Measurements from ENCODE around the gene MAN1A1. TPM values are rescaled to one million over a fixed set of nuclear protein-coding genes. Genes with fewer than 3 reads are reported as not detected.

Gene MAN1A1
- total RNA-seq, 1 donor from 2014 or later = 23.4 TPM

DNA sequence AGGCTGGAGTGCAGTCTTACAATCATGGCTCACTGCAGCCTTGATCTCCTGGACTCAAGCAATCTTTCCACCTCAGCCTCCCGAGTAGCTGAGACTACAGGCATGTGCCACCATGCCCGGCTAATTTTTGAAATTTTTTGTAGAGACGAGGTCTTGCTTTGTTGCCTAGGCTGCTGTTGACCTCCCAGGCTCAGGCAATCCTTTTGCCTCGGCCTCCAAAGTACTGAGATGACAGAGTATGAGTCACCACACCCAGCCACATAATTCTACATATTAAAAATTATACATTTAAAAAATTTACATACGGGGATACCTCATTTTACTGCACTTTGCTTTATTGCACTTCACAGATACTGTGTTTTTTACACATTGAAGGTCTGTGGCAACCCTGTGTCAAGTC is 115.1 kb downstream of the MAN1A1 start:
- DNase-seq (ENCODE audit: low read depth) = no peak
- TF ChIP-seq, protein P1, sequence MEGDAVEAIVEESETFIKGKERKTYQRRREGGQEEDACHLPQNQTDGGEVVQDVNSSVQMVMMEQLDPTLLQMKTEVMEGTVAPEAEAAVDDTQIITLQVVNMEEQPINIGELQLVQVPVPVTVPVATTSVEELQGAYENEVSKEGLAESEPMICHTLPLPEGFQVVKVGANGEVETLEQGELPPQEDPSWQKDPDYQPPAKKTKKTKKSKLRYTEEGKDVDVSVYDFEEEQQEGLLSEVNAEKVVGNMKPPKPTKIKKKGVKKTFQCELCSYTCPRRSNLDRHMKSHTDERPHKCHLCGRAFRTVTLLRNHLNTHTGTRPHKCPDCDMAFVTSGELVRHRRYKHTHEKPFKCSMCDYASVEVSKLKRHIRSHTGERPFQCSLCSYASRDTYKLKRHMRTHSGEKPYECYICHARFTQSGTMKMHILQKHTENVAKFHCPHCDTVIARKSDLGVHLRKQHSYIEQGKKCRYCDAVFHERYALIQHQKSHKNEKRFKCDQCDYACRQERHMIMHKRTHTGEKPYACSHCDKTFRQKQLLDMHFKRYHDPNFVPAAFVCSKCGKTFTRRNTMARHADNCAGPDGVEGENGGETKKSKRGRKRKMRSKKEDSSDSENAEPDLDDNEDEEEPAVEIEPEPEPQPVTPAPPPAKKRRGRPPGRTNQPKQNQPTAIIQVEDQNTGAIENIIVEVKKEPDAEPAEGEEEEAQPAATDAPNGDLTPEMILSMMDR (conservative IDR thresholded peaks at IDR 0.05; ENCODE audit: low read depth, low read length) = no peak

DNA sequence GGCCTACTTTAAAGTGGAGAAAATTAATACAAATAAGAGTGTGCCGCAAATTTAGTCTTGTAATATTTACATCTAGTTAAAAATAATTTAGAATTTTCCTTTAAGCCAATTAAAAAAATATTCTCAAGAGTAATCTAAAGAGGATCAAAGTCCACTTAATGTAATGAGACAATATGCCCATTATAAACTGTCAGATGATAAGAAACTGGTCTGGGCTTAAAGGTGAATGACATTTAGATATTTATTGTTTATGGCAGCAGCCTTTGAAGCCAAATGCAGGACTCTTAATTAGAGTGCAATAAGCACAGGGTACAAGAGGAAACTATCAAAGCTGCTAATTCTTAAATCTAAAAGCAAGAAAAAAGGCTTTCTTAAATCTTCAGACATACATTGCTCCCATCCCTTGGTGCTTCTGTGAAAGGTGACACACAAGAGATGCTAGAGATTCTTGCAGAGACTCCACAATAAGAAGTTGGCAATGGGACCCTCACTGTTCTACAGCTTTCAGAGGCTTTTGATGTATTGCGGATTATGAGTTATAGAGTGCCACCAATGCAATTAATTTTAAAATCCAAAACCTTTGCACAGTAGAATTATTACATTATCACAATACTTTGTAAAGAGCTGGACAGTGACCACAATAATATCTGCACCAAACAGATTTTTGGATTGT is 116.1 kb downstream of the MAN1A1 start:
- no peak for DNase-seq (ENCODE audit: low read depth)
- TF ChIP-seq, protein P1 (conservative IDR thresholded peaks at IDR 0.05; ENCODE audit: low read depth, low read length) = no peak
- H3K4me3 ChIP-seq (ENCODE audit: low read depth, low read length) = no peak overlapping the region

More for the DNA sequence above, 115.1 kb downstream of the MAN1A1 start:
- H3K4me3 ChIP-seq (ENCODE audit: low read depth, low read length) = no peak overlapping the region

DNA sequence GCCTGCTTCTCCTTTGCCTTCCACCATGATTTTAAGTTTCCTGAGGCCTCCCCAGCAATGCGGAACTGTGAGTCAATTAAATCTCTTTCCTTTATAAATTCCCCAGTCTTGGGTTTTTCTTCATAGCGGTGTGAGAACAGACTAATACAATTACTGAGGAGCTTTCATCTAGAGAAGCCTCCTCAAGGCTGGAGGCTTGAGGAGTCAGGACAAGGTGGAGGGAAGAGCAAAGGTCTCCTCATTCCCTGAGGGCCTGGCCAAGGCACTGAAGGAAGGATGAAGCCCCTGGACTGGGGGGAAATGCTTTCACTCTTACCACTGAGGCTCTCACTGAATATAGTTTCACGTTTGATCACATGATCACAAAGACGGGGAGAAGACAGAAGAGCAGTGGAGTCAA is 118.2 kb downstream of the MAN1A1 start:
- H3K4me3 ChIP-seq (ENCODE audit: low read depth, low read length) = no peak overlapping the region
- TF ChIP-seq, protein P1 (conservative IDR thresholded peaks at IDR 0.05; ENCODE audit: low read depth, low read length) = no peak
- no peak for DNase-seq (ENCODE audit: low read depth)

DNA sequence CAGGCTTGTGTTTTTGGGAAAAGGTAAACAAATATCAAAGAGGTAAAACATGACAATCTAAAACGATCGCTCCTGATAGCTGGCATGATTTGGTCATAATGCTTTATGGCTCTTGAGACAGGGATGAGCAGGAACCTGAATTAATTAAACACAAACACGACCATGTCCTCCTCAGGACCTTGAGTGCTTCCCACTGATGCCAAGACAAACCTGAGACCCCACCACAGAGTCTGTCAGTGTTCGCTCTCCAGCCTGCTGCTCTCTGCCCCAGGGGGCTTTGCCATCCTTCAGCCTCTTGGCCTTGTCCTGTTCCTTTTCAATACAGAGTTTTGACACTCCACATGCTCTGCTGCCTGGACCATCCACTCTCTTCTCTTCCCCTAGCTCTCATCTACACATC is 119.4 kb downstream of the MAN1A1 start:
- DNase-seq (ENCODE audit: low read depth) = no peak
- TF ChIP-seq, protein P1 (conservative IDR thresholded peaks at IDR 0.05; ENCODE audit: low read depth, low read length) = no peak
- H3K4me3 ChIP-seq (ENCODE audit: low read depth, low read length) = no peak overlapping the region

DNA sequence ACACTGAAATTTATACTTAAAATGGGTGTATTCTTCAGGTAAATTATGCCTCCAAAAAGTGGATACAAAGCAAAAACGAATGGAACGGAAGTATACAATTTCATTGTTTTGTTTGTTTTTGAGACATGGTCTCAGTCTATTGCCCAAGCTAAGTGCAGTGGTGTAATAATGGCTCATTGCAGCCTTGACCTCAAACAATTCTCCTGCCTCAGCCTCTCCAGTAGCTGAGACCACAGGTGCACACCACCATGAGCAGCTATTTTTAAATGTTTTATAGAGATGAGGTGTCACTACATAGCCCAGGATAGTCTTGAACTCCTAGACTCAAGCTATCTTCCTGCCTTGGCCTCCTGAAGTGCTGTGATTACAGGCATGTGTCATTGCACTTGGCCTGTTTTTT is 122.2 kb downstream of the MAN1A1 start:
- DNase-seq (ENCODE audit: low read depth) = no peak
- no peak overlapping the region for H3K4me3 ChIP-seq (ENCODE audit: low read depth, low read length)
- TF ChIP-seq, protein P1 (conservative IDR thresholded peaks at IDR 0.05; ENCODE audit: low read depth, low read length) = no peak

DNA sequence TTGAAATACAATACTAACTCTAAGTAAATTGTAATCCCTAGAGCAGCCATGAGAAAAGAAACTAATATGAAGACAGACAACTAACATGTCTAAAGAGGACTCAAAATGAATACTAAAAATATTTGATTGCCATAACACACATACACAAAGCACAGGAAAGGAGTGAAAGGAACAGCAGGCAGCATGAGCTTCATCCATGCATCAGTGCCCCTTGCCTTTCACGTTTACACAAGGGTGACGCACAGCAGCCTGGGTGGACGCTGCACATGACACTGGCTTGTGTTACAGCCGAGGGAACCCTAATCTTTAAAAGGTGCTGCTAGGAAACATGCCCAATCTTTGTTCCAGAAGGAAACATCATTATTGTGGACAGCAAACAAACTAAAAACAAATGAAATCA is 123.5 kb downstream of the MAN1A1 start:
- TF ChIP-seq, protein P1 (conservative IDR thresholded peaks at IDR 0.05; ENCODE audit: low read depth, low read length) = no peak
- H3K4me3 ChIP-seq (ENCODE audit: low read depth, low read length) = no peak overlapping the region
- peak; percentile 18 for DNase-seq (ENCODE audit: low read depth)

DNA sequence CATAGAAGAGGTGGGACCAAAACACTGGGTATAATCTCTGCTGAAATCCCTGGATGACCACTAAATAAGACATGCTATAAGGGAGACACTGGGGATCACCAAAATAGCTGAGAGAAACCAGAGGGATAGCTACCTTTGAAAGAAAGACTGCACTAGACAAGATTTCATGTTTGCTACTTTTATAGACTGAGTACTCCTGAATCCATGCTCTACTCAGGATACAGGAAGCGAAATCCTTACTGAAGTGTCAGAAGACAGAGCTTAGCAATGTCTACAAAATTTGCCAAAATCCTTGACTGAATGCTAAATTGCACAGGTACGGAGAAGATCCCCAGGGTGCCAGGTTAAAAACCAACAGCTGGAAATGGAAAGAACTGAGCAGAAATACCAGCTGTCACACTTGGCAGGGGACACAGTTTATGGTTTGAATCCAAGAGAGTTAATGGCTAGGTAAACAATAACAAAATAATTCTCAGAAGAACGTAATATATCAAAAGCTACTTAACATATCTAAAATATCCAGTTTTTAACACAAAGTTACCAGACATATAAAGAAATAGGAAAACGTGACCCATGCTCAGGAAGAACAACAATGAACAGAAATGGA is 125.4 kb downstream of the MAN1A1 start:
- TF ChIP-seq, protein P1 (conservative IDR thresholded peaks at IDR 0.05; ENCODE audit: low read depth, low read length) = no peak
- no peak overlapping the region for H3K4me3 ChIP-seq (ENCODE audit: low read depth, low read length)
- DNase-seq (ENCODE audit: low read depth) = no peak

Data from epithelial cell of proximal tubule (primary cell).